Heart left ventricle (tissue), 16 donors: ENCODE measurements around the gene PADI4. TPM values are rescaled to one million over a fixed set of nuclear protein-coding genes. Genes with fewer than 3 reads are reported as not detected.

ENCODE experiments used
- ATAC-seq, 4 donors: fragments of 200-7000 bp; cut with Tn5 transposase; one replicate each; pipeline ENCODE4 v1.9.1; 2020 to 2022; ENCODE audit warnings: moderate library complexity in 4 of 4, mild to moderate bottlenecking in 3 of 4, moderate number of reproducible peaks in 1 of 4
- DNase-seq, 5 donors: peaks; one replicate each; pipeline ENCODE4 v3.0.0-alpha.2; 2020
- H3K27ac ChIP-seq, 12 donors: fragments of 200-600 bp; sonication (generic) in 4 of 12; one replicate each; pipeline versions ENCODE4 v1.5.0 to v1.8.0; 2016 to 2022; ENCODE audit warnings: mild to moderate bottlenecking in 2 of 12
- H3K27me3 ChIP-seq, 9 donors: fragments of 200-600 bp; sonication (generic) in 2 of 9; one replicate each; pipeline versions ENCODE4 v1.5.1 to v1.8.0; 2016 to 2022; ENCODE audit warnings: mild to moderate bottlenecking in 3 of 9
- H3K36me3 ChIP-seq, 9 donors: fragments of 200-600 bp; sonication (generic) in 2 of 9; one replicate each; pipeline versions ENCODE4 v1.5.0 to v1.8.0; 2018 to 2022; ENCODE audit warnings: mild to moderate bottlenecking in 2 of 9
- H3K4me1 ChIP-seq, 12 donors: fragments of 200-600 bp; sonication (generic) in 4 of 12; one replicate each; pipeline versions ENCODE4 v1.5.0 to v1.8.0; 2016 to 2022; ENCODE audit warnings: mild to moderate bottlenecking in 3 of 12
- H3K4me3 ChIP-seq, 12 donors: fragments of 200-600 bp; sonication (generic) in 4 of 12; one replicate each; pipeline versions ENCODE4 v1.5.0 to v1.8.0; 2017 to 2022; ENCODE audit warnings: mild to moderate bottlenecking in 9 of 12, moderate library complexity in 4 of 12
- H3K9me3 ChIP-seq, 12 donors: fragments of 200-600 bp; sonication (generic) in 4 of 12; one replicate each; pipeline versions ENCODE4 v1.5.0 to v1.8.0; 2016 to 2022; ENCODE audit warnings: mild to moderate bottlenecking in 1 of 12
- POLR2A ChIP-seq, 2 donors: fragments of 450-650 bp; IDR thresholded peaks; one replicate each; pipeline ENCODE4 v1.6.1; 2017; ENCODE audit warnings: antibody characterized with exemption in 2 of 2, mild to moderate bottlenecking in 2 of 2, moderate library complexity in 2 of 2
- WGBS, 4 donors: extraction: QIAGEN DNeasy Blood & Tissue Kit in 2 of 4; methylation state at CpG; one replicate each; pipeline versions ENCODE4 v1.1.5 to v1.1.7; 2013 to 2018; 5-methylcytosine and 5-hydroxymethylcytosine counted together
- intact Hi-C, 10 donors: fragments of 100-400 bp; cut with DNase I; formaldehyde crosslinking; loops; one replicate each; pipeline versions ENCODE4 v1.11.1 to v1.14.2; 2022
- polyA plus RNA-seq, 2 donors: library from polyadenylated mRNA; stranded (reverse); fragments of 200-250 nt; gene quantifications; one replicate each; pipeline ENCODE4 v1.2.3, GENCODE V29; 2013
- total RNA-seq, 9 donors: library from RNA; depleted of rRNA in 2 of 9; stranded (reverse); fragments of >200 nt in 2 of 9; fragmentation: NEBNext Ultra II Directional in 3 of 9; extraction: Animal tissue kit (Norgen Biotek cat#: 25700) in 3 of 9; gene quantifications; one replicate each; pipeline versions ENCODE4 v1.1.0 to v1.2.4, GENCODE V29; 2016 to 2023
- TF ChIP-seq, protein P1 (sequence below), 12 donors: fragments of 200-600 bp; sonication (generic) in 4 of 12; IDR thresholded peaks; one replicate each; pipeline versions ENCODE4 v1.5.0 to v1.8.0; 2018 to 2022; ENCODE audit warnings: antibody characterized with exemption in 12 of 12, mild to moderate bottlenecking in 5 of 12
- donor health status: ischemic (EF 13 %, LVEDD 7.1; RV severe dilation, severe dysfunction).
- donor health status: healthy with polysubstance abuse.
- donor health status: DM: no; HTN: yes; CAD: no.
- donor health status: DM: no; HTN: no; CAD: no.
- donor health status: ischemic (EF 25% LVEDD 6.9; RV normal size, moderate dysfunction).
- donor health status: ischemic (EF 25% LVEDD 5.7; RV mildly dilated, moderate dysfunction).
- donor health status: healthy.
- donor health status: DM: yes; HTN: yes; CAD: no.
- donor health status: ischemic (EF 35%, LVEDD 5.7; RV mildly dilated, moderate dysfunction).
- donor health status: nonischemic (EF 11% LVEDD 7.7; RV severe dilation, severe dysfunction).
- donor health status: DM: yes; HTN: yes; CAD: no.
- donor health status: PGD.
- donor health status: ischemic (EF 29% LVEDD 5.4; RV normal size, mild dysfunction).
- donor health status: nonischemic (EF 23%, LVEDD 6.1; RV moderate dilation, normal function).

Gene PADI4
- total and polyA plus RNA-seq, 11 donors = 0.08 to 2.3 (median 0.35) TPM; not detected in 2

DNA sequence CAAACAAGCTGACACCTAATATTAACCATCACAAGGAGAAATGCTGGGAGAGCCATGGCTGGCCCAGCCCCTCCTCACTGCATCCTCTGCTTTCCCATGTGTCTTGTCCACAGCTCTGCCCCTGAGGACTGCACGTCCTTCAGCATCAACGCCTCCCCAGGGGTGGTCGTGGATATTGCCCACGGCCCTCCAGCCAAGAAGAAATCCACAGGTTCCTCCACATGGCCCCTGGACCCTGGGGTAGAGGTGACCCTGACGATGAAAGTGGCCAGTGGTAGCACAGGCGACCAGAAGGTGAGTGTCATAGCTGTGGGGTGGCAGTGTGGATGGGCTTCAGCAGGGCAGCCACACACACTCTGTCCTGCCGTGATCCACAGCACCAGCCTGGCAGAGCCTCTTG, 22.9 kb downstream of the PADI4 start:
- DNase-seq = no peak
- H3K36me3 ChIP-seq = no peaks in the 10 kb centered on the region
- no peak overlapping the region for H3K27ac ChIP-seq
- 56 to 77% (median 67%) methylated on average over 7 of the region's 7 CpGs for WGBS, 4 donors
- no peak for ATAC-seq
- no peak for TF ChIP-seq POLR2A (IDR thresholded peaks at IDR 0.05)
- TF ChIP-seq, protein P1, sequence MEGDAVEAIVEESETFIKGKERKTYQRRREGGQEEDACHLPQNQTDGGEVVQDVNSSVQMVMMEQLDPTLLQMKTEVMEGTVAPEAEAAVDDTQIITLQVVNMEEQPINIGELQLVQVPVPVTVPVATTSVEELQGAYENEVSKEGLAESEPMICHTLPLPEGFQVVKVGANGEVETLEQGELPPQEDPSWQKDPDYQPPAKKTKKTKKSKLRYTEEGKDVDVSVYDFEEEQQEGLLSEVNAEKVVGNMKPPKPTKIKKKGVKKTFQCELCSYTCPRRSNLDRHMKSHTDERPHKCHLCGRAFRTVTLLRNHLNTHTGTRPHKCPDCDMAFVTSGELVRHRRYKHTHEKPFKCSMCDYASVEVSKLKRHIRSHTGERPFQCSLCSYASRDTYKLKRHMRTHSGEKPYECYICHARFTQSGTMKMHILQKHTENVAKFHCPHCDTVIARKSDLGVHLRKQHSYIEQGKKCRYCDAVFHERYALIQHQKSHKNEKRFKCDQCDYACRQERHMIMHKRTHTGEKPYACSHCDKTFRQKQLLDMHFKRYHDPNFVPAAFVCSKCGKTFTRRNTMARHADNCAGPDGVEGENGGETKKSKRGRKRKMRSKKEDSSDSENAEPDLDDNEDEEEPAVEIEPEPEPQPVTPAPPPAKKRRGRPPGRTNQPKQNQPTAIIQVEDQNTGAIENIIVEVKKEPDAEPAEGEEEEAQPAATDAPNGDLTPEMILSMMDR (IDR thresholded peaks at IDR 0.05) = no peak
- no peak overlapping the region for H3K4me3 ChIP-seq
- intact Hi-C loops = loop anchor here in 2 of 10 donors (10.0 kb wide), 1 partner anchor 206 kb away; no protein-coding TSS in a partner anchor
- H3K27me3 ChIP-seq = peaks cover 0 to 33% (median 0%) of the 10 kb centered on the region in 9 donors
- H3K4me1 ChIP-seq = no peaks in the 10 kb centered on the region
- peaks cover 0 to 4% (median 0%) of the 10 kb centered on the region in 12 donors for H3K9me3 ChIP-seq

DNA sequence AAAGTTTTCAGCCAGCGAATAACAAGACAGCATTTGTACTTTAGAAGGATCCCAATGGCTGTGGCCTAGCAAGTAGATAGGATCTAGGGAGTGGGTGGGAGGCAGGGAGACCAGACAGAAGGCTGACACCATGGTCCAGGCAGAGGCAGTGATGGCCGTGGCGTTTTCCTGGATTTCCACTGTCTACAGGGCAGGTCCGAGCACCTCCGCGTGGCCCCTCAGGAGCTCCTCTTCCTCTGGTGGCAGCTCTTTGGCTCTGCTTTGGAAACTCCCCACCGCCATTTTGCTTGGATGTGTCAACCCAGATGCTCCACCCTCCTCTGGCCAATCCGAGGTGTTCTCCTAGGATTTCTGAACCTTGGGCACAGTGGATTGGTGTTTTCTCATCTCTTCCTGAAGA, 25.1 kb downstream of the PADI4 start:
- DNase-seq (no peak), ATAC-seq (no peak)
- H3K27ac ChIP-seq = no peak overlapping the region
- H3K9me3 ChIP-seq = peaks cover 0 to 4% (median 0%) of the 10 kb centered on the region in 12 donors
- intact Hi-C loops = loop anchor here in 2 of 10 donors (10.0 kb wide), 1 partner anchor 208 kb away; no protein-coding TSS in a partner anchor
- no peak overlapping the region for H3K4me3 ChIP-seq
- no peaks in the 10 kb centered on the region for H3K4me1 ChIP-seq
- no peaks in the 10 kb centered on the region for H3K36me3 ChIP-seq
- H3K27me3 ChIP-seq = peaks cover 0 to 47% (median 0%) of the 10 kb centered on the region in 9 donors
- TF ChIP-seq, protein P1 (IDR thresholded peaks at IDR 0.05) = no peak
- TF ChIP-seq POLR2A (IDR thresholded peaks at IDR 0.05) = no peak
- WGBS, 4 donors = 87 to 92% (median 88%) methylated on average over 8 of the region's 8 CpGs

DNA sequence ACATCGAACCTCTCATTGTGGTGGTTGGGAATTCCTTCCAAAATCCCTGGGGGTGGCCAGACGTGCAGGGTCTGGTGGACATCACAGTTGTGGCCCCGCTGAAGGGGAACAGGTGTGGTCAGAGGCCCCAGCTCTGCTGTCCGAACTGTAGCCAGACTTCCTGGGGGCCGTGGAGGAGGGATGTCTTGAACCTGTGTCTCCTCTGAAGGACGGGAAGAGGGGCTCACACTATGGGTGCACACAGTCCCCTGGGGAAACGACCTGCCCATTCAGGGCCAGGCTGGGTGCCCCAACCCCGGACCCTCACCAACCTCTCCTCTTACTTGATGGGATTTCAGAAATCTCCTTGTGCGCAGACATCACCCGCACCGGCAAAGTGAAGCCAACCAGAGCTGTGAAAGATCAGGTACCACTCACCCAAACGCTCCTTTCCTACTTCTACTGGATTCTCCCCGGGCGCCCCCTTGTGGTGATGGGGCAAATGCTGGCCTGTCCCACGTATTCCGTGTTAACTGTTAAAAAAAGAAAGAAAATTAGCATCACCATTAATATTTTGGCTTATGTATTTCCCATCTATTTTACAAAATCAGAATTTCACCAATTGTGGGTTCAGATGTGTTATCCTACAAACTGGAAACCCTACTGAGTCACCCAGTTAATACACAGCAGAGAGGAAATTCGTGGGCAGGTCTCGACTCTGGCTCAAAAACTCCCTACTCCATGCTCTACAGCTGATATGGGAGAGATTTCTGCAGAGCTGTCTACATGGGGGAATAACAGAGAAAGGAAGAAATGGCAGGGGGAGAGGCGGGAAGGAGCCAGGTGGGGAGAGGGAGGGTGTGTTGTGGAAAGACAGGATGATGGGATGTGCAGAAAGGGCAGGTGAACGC, 28.1 kb downstream of the PADI4 start:
- Histone ChIP-seq H3K4me3 (no peak overlapping the region), H3K4me1 (no peaks in the 10 kb centered on the region), H3K36me3 (no peaks in the 10 kb centered on the region), H3K27ac (no peak overlapping the region), H3K27me3 (peaks cover 0 to 43% (median 0%) of the 10 kb centered on the region in 9 donors), H3K9me3 (peaks cover 0 to 4% (median 0%) of the 10 kb centered on the region in 12 donors)
- DNase-seq = peak; percentile 37 to 80 (median 55)
- intact Hi-C loops = loop anchor here in 7 of 10 donors (5.0 to 10.0 kb wide), 4 partner anchors 209 to 279 kb away; no protein-coding TSS in a partner anchor
- peak in 2 of 4 donors; percentile 52 to 55 for ATAC-seq
- 23 to 29% (median 27%) methylated on average over 15 to 20 of the region's 20 CpGs for WGBS, 4 donors
- TF ChIP-seq, protein P1 (IDR thresholded peaks at IDR 0.05) = peak; percentile 49 to 80 (median 67)
- TF ChIP-seq POLR2A (IDR thresholded peaks at IDR 0.05) = no peak
